HEK293 (cell line): ENCODE results near the gene TEAD1.

Source experiments
- CTCF ChIA-PET: fragments of 350-600 bp; formaldehyde crosslinking; extraction: SDS; loops from one replicate; lab custom pipeline; 2021; ENCODE audit warnings: antibody characterized with exemption; lab: Yijun Ruan, JAX
- POLR2A ChIA-PET: fragments of 300-600 bp; formaldehyde crosslinking; extraction: SDS; loops from one replicate; lab custom pipeline; 2020; ENCODE audit warnings: antibody characterized with exemption, inconsistent platforms; lab: Yijun Ruan, JAX
- H3K27ac ChIP-seq: fragments of 200-500 bp; sonication (Bioruptor generic); 2 replicates; pipeline ENCODE4 v1.5.1; 2014; ENCODE audit warnings: low read depth, low read length, control low read depth, inconsistent platforms; ENCODE audit errors: extremely low read depth
- H3K36me3 ChIP-seq, 2 experiments: fragments of 200-500 bp in 1 of 2; sonication (Bioruptor generic) in 1 of 2; 1 replicate in 1 of 2; 2 replicates in 1 of 2; pipeline ENCODE4 v1.5.1; 2014 to 2017; ENCODE audit warnings: inconsistent platforms in 2 of 2, low read length in 2 of 2; ENCODE audit not compliant: control insufficient read depth in 2 of 2, insufficient read depth in 1 of 2
- H3K4me1 ChIP-seq: fragments of 200-500 bp; sonication (Bioruptor generic); 2 replicates; pipeline ENCODE4 v1.5.1; 2014; ENCODE audit warnings: mild to moderate bottlenecking, low read length, inconsistent platforms; ENCODE audit not compliant: control insufficient read depth, insufficient read depth
- H3K4me3 ChIP-seq: 2 replicates; pipeline ENCODE4 v1.5.1; 2011; ENCODE audit warnings: low read depth, mild to moderate bottlenecking, control low read depth, low read length, moderate library complexity
- H3K9me3 ChIP-seq: fragments of 200-500 bp; sonication (Bioruptor generic); 2 replicates; pipeline ENCODE4 v1.5.1; 2014; ENCODE audit warnings: low read depth, low read length, inconsistent platforms; ENCODE audit not compliant: control insufficient read depth, insufficient read depth
- HIC1 ChIP-seq: fragments of 450-650 bp; formaldehyde crosslinking; IDR thresholded peaks from 2 replicates; pipeline ENCODE4 v1.5.1; 2016; ENCODE audit warnings: missing biosample characterization, missing genetic modification characterization
- HOXC10 ChIP-seq: sonication (generic); formaldehyde crosslinking; IDR thresholded peaks from 2 replicates; pipeline ENCODE4 v1.8.1; 2023; ENCODE audit warnings: mild to moderate bottlenecking, missing genetic modification reagents
- SCRT1 ChIP-seq: fragments of 450-650 bp; formaldehyde crosslinking; IDR thresholded peaks from 2 replicates; pipeline ENCODE4 v1.5.1; 2016; ENCODE audit warnings: missing biosample characterization, missing genetic modification characterization, borderline replicate concordance
- SCRT2 ChIP-seq: fragments of 450-650 bp; formaldehyde crosslinking; IDR thresholded peaks from 2 replicates; pipeline ENCODE4 v1.5.1; 2016; ENCODE audit warnings: missing biosample characterization, missing genetic modification characterization
- ZNF18 ChIP-seq: fragments of 450-650 bp; formaldehyde crosslinking; IDR thresholded peaks from 2 replicates; pipeline ENCODE4 v1.5.1; 2016; ENCODE audit warnings: missing biosample characterization, missing genetic modification characterization
- ZNF202 ChIP-seq: fragments of 450-650 bp; formaldehyde crosslinking; IDR thresholded peaks from 2 replicates; pipeline ENCODE4 v1.5.1; 2016; ENCODE audit warnings: missing biosample characterization, missing genetic modification characterization, borderline replicate concordance
- ZNF223 ChIP-seq: fragments of 450-650 bp; formaldehyde crosslinking; IDR thresholded peaks from 2 replicates; pipeline ENCODE4 v1.5.1; 2016; ENCODE audit warnings: missing biosample characterization, missing genetic modification characterization
- ZNF366 ChIP-seq: fragments of 450-650 bp; formaldehyde crosslinking; conservative IDR thresholded peaks from 2 replicates; pipeline ENCODE4 v1.5.1; 2016; ENCODE audit warnings: missing biosample characterization, missing genetic modification characterization
- ZNF416 ChIP-seq: fragments of 450-650 bp; formaldehyde crosslinking; IDR thresholded peaks from 2 replicates; pipeline ENCODE4 v1.5.1; 2016; ENCODE audit warnings: missing biosample characterization, missing genetic modification characterization
- ZNF426 ChIP-seq: fragments of 450-650 bp; formaldehyde crosslinking; IDR thresholded peaks from 2 replicates; pipeline ENCODE4 v1.5.1; 2017; ENCODE audit warnings: missing biosample characterization, missing genetic modification characterization, mild to moderate bottlenecking, inconsistent platforms, moderate library complexity
- ZNF501 ChIP-seq: fragments of 450-650 bp; formaldehyde crosslinking; IDR thresholded peaks from 2 replicates; pipeline ENCODE4 v1.5.1; 2016; ENCODE audit warnings: missing biosample characterization, missing genetic modification characterization
- ZNF530 ChIP-seq: fragments of 450-650 bp; formaldehyde crosslinking; IDR thresholded peaks from 2 replicates; pipeline ENCODE4 v1.5.1; 2016; ENCODE audit warnings: low read depth, missing biosample characterization, missing genetic modification characterization
- ZSCAN18 ChIP-seq: fragments of 450-650 bp; formaldehyde crosslinking; IDR thresholded peaks from 2 replicates; pipeline ENCODE4 v1.5.1; 2016; ENCODE audit warnings: missing biosample characterization, missing genetic modification characterization
- TF ChIP-seq, protein P1 (sequence below): fragments of 450-650 bp; formaldehyde crosslinking; IDR thresholded peaks from 2 replicates; pipeline ENCODE4 v1.5.1; 2016; ENCODE audit warnings: missing biosample characterization, missing genetic modification characterization
- TF ChIP-seq, protein P2 (sequence below): fragments of 450-650 bp; formaldehyde crosslinking; IDR thresholded peaks from 2 replicates; pipeline ENCODE4 v1.5.1; 2016; ENCODE audit warnings: missing biosample characterization, missing genetic modification characterization
- TF ChIP-seq, protein P3 (sequence below): fragments of 450-650 bp; formaldehyde crosslinking; IDR thresholded peaks from 2 replicates; pipeline ENCODE4 v1.5.1; 2016; ENCODE audit warnings: missing biosample characterization, missing genetic modification characterization, borderline replicate concordance

The TEAD1 gene

DNA sequence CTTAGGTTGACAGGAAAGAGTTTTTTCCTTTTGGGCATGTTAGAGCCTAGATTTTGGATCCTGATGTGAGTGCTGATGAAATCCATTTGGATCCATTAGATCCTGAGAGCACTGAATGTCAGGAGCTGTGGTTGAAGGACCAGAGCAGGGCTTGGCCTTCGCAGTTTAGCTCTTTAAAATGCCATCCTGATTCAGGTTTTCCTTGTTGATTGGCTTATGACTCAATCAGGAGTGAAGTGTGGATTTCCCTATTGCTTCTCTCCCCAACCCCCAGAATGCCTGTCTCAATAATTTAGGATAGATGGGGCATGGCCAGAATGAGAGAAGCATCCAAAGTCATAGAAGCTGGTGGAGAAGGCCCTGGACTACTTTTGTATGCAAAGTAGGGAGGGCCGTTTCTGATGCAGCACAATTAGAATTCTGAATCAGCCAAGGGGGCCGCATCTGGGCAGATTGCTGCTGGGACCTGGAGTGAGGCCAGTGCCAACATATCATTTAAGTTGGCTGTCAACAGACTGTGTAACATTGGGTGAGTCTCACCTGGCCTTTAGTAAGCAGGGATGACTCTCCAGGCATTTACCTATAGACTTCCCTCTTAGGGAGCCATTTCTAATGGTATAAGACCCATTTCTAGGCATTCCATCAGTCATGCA, 80.5 kb downstream of the TEAD1 start (continued):
- TF ChIP-seq, protein P1, sequence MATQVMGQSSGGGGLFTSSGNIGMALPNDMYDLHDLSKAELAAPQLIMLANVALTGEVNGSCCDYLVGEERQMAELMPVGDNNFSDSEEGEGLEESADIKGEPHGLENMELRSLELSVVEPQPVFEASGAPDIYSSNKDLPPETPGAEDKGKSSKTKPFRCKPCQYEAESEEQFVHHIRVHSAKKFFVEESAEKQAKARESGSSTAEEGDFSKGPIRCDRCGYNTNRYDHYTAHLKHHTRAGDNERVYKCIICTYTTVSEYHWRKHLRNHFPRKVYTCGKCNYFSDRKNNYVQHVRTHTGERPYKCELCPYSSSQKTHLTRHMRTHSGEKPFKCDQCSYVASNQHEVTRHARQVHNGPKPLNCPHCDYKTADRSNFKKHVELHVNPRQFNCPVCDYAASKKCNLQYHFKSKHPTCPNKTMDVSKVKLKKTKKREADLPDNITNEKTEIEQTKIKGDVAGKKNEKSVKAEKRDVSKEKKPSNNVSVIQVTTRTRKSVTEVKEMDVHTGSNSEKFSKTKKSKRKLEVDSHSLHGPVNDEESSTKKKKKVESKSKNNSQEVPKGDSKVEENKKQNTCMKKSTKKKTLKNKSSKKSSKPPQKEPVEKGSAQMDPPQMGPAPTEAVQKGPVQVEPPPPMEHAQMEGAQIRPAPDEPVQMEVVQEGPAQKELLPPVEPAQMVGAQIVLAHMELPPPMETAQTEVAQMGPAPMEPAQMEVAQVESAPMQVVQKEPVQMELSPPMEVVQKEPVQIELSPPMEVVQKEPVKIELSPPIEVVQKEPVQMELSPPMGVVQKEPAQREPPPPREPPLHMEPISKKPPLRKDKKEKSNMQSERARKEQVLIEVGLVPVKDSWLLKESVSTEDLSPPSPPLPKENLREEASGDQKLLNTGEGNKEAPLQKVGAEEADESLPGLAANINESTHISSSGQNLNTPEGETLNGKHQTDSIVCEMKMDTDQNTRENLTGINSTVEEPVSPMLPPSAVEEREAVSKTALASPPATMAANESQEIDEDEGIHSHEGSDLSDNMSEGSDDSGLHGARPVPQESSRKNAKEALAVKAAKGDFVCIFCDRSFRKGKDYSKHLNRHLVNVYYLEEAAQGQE = no peak
- TF ChIP-seq ZNF18 (tag by site-specific recombination) = no peak
- TF ChIP-seq ZNF426 (tag by site-specific recombination) = no peak
- no peak for TF ChIP-seq ZSCAN18

DNA sequence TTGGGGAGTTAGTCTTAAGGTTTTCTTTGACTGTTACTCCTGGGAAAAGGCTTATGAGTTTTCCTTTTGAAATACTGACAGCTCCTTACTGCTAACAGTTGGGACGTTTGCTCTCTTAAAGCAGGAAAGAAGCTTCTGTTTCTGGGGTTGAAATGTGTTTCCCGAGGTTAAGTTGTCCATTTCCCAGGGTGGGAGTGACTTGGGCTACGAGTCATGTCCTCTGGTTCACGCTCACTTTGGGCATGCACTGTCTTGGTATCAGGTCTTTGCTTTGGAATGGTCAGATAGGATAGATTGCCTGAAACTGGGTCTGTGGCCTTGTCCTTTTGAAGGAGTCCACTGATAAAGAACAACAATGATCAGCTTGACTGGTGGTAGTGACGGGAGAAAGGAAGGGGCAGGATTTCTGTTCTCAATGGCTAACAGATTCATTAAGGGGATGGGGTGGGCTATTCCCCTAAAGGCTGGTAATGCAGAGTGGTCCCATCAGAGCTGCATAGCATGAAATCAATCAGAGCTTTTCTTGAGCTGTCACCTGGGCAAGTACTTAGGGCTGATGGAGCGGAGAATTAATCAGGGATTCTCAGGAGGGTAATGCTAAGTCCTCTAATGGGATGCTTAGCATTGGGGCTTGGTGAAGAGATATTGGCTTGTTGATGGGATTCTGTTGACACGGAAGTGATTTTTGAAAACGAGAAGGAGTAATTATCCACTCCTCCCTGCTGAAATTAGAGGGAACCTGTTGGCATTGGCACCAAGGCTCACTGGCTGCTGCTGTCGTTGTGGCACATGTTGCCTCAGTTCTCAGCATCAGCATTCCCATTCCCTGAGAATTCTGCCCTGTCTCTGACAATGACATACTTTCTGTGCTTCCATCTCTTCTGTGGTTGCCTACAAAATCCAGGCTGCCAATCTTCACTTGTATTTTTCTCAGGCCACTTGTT, 81.6 kb downstream of the TEAD1 start:
- peak; percentile 54; the same call in 1 of the 2 replicates for TF ChIP-seq SCRT1
- peak; percentile 51 for TF ChIP-seq SCRT2 (tag by site-specific recombination)
- TF ChIP-seq ZNF366 (tag by site-specific recombination) = no peak
- TF ChIP-seq HOXC10 = no peak
- TF ChIP-seq, all 188 proteins: peak for 2
- ChIA-PET CTCF (interaction anchor here (0.5 to 0.7 kb wide), 3 partner anchors 351 to 1642 kb away, joined by 3 to 4 read pairs (median 3); no protein-coding TSS in a partner anchor), POLR2A (interaction anchor here (1.4 kb wide), 1 partner anchor 14 kb away, joined by 3 read pairs; no protein-coding TSS in a partner anchor)

GRCh38 chr11:12756454-12756806, 82.2 kb downstream of the TEAD1 start:
- H3K4me1 ChIP-seq = peaks cover 5% of the 10 kb centered on the region; the same call in 1 of the 2 replicates
- TF ChIP-seq ZNF416 (tag by site-specific recombination) (no peak), ZNF501 (tag by site-specific recombination) (no peak), ZNF223 (tag by site-specific recombination) (no peak), ZNF530 (no peak), ZNF202 (no peak), HIC1 (tag by site-specific recombination) (no peak)
- TF ChIP-seq, protein P2, sequence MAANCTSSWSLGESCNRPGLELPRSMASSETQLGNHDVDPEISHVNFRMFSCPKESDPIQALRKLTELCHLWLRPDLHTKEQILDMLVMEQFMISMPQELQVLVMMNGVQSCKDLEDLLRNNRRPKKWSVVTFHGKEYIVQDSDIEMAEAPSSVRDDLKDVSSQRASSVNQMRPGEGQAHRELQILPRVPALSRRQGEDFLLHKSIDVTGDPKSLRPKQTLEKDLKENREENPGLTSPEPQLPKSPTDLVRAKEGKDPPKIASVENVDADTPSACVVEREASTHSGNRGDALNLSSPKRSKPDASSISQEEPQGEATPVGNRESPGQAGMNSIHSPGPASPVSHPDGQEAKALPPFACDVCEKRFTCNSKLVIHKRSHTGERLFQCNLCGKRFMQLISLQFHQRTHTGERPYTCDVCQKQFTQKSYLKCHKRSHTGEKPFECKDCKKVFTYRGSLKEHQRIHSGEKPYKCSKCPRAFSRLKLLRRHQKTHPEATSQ = no peak
- TF ChIP-seq, protein P3, sequence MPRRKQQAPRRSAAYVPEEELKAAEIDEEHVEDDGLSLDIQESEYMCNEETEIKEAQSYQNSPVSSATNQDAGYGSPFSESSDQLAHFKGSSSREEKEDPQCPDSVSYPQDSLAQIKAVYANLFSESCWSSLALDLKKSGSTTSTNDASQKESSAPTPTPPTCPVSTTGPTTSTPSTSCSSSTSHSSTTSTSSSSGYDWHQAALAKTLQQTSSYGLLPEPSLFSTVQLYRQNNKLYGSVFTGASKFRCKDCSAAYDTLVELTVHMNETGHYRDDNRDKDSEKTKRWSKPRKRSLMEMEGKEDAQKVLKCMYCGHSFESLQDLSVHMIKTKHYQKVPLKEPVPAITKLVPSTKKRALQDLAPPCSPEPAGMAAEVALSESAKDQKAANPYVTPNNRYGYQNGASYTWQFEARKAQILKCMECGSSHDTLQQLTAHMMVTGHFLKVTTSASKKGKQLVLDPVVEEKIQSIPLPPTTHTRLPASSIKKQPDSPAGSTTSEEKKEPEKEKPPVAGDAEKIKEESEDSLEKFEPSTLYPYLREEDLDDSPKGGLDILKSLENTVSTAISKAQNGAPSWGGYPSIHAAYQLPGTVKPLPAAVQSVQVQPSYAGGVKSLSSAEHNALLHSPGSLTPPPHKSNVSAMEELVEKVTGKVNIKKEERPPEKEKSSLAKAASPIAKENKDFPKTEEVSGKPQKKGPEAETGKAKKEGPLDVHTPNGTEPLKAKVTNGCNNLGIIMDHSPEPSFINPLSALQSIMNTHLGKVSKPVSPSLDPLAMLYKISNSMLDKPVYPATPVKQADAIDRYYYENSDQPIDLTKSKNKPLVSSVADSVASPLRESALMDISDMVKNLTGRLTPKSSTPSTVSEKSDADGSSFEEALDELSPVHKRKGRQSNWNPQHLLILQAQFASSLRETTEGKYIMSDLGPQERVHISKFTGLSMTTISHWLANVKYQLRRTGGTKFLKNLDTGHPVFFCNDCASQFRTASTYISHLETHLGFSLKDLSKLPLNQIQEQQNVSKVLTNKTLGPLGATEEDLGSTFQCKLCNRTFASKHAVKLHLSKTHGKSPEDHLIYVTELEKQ = no peak

More for the DNA sequence above, 81.6 kb downstream of the TEAD1 start:
- no peaks in the 10 kb centered on the region for H3K9me3 ChIP-seq
- H3K4me3 ChIP-seq = no peak overlapping the region
- H3K4me1 ChIP-seq = peaks cover 5% of the 10 kb centered on the region; the same call in 1 of the 2 replicates
- no peaks in the 10 kb centered on the region for H3K36me3 ChIP-seq
- no peak overlapping the region for H3K27ac ChIP-seq

More at GRCh38 chr11:12756454-12756806, 82.2 kb downstream of the TEAD1 start:
- CTCF ChIA-PET = no interaction called here
- POLR2A ChIA-PET = interaction anchor here (1.4 kb wide), 1 partner anchor 14 kb away, joined by 3 read pairs; no protein-coding TSS in a partner anchor
- no peaks in the 10 kb centered on the region for H3K36me3 ChIP-seq
- no peaks in the 10 kb centered on the region for H3K9me3 ChIP-seq
- no peak overlapping the region for H3K27ac ChIP-seq
- no peak overlapping the region for H3K4me3 ChIP-seq
